HPDE6-E6E7 (cell line): ENCODE measurements around the gene VIPR2.
"Not testable (repeated sequence)": the region's sequence is repeated elsewhere in the genome, so short reads cannot be mapped to it uniquely, and the experiment has no call there.

Source experiments
- DNase-seq: peaks from one replicate; pipeline ENCODE4 v3.0.0; 2011; ENCODE audit warnings: missing footprints; ENCODE audit errors: extremely low spot score

The VIPR2 gene

DNA sequence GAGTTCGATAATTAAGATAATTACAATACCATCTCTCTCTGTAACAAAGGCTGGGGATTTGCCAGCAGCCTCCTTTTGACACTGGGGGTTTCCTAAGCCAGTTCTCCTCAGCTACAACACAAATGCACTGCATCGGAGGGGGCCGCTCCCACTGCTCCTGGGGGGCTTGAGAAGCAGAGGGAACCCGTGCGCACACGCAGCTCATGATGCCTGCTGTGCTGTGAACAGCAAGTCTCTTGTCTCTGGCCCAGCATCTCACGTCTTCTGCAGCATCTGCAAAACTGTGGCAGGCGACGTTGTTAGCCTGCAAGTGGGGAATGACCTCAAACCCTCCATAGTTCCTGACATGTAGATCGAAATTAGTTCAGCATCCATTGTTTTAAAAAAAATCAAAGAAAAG lies 5.5 kb downstream of the VIPR2 start:
- no peak for DNase-seq

DNA sequence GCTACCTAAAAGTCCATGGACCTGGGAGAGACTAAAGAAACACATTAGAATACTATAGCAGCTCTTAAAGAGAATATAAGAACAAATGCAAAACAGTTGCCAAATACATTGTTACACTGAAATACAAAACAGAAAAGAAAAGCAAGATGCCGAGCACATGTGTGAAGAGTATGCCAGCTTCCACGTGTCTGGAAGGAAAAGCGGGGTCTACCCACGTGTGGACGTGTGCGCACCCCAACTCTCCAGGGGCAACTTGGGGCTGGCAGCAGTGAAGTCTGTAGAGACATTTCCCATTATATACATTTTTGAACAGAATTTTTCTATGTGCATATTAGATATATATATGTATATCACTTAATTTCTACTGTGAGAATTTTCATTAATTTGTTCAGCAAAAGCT lies 6.2 kb downstream of the VIPR2 start:
- DNase-seq: no peak

DNA sequence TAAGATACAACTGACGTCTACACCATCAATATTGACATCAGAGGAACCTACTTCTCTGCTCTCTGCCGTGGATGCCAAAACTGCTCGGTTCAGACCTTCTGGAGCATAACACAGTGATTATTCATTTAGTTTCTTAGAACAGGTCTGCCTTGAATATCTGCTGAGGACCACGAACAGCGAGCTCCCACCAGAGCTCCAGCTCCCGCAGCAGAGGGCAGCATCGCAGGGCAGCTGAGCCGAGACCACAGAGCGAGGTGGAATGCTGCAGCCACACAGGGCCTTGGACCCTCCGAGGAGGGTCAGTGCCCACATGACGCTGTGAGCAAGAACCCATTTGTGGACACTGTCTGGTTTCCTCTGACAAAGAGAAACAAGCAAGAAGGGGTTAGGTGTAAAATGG lies 6.8 kb downstream of the VIPR2 start:
- DNase-seq: no peak

DNA sequence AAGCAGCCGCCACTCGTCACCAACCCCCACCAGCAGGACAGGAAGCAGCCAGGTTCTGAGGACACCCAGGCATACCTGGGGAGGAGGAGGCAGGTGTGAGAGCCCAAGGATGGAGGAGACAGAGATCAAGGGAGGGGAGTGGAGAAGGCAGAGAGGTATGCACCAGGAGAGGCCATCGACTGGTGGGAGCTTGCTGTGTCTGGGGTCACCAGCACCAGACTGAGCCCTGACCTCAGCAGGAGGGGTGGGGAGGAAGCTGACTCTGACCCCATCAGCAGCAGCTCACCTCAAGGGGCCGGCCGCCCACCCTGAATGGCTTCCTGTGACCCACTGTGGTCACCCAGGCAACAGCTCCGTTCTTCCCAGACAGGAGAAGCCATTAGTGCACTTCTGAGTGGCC lies 7.8 kb downstream of the VIPR2 start:
- DNase-seq: no peak

DNA sequence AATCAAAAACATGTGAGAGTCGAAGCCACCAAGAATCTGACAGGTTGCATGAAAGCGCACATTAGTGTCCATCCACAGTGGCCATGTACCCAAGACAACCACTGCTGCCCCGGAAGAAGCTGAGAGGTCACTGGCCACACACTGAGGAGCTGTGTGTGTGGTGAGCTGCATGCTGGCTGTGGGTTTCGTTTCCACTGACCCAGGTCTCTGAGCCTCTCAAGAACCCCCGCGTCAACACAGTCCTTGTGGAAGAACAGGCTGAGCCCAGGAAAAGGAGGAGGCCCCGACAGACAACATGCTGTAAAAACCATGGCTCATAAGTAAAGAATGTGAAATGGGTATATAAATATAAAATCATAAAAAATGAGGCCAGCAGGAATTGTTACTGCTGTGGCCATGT lies 8.2 kb downstream of the VIPR2 start:
- DNase-seq: no peak

DNA sequence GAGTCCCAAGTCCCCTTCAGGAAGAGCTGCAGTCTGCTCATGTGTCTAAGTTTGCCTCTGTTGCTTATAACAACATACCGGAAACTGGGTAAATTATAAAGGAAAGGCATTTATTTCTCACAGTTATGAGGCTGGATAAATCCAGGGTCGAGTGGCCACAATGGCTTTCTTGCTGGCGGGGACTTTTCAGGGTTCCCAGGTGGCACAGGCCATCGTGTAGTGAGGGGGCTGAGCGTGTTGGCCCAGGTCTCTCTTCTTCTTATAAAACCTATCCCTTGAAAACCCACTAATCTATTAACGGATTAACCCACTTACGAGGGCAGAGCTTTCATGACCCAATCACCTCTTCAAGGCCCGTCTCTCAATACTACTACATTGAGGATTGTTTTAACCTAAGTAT lies 8.7 kb downstream of the VIPR2 start:
- no peak for DNase-seq

DNA sequence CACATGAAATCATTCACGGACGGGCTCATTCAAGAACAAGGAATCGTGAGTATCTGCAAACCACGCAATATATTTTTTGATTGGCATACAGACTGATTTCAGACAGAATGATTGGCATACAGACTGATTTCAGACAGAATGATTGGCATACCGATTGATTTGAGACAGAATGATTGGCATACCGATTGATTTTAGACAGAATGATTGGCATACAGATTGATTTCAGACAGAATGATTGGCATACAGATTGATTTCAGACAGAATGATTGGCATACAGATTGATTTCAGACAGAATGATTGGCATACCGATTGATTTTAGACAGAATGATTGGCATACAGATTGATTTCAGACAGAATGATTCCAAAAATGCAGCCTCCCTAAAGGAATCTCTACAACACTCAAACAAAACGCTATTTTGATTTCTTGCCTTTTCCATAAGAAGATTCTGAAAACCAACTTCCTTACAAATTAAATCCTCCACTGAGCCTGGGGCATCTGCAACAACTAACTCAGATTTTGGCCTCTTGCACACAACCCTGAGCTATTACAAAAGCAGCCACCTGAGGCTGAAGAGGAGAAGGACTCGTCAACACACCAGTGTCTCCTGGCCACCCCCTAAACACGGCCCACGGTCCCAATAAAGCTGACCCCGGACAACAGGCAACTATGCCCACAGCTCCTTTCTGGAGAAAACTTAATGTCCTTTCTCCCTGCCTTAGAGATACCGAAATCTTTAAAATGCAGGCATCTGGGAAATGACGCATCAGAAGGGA lies 11.8 kb downstream of the VIPR2 start:
- DNase-seq: not testable (repeated sequence)

DNA sequence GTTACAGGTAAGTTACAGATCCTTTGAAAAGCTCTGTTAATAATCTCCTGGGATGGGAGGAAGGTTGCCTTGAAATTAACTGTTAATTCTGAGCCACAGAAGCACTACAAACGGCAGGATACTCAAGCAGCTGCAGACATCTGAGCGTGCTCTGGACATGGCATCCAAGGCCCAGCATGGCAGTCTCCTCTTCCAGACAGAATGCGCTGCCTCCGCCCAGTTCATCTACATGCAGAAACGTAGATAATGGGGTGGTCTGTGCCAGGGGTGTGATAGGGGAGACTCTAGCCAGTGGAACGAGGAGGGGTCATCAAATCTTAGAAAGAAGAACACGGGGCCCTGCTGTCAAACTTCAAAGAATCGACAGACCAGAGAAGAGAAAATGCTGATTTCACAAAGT lies 13.8 kb downstream of the VIPR2 start:
- DNase-seq: no peak

DNA sequence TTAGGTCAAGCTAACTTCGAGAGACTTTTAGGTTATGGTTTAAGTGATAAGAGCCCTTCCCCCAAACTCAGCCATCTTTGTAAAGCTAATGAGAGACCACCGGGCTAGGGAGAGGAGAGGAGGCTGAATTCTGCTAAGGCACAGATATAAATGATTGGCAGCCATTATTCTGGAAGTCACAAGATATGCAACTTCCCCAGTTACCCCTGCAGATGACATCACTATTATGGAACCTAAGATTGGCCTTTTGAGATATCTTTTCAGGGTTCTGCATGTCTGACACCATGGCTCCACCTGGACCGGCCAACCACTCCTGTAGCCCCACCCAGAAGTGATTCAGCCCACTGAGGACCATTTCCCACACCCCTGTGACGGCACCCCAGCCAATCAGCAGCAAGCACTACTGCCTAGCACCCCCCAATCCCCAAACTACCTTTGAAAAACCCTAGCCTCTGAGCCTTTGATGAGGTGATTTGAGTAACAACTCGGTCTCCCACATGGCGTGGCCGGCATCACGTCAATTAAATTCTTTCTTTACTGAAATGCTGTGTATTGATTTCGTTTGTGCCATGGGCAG lies 14.4 kb downstream of the VIPR2 start:
- DNase-seq: no peak

DNA sequence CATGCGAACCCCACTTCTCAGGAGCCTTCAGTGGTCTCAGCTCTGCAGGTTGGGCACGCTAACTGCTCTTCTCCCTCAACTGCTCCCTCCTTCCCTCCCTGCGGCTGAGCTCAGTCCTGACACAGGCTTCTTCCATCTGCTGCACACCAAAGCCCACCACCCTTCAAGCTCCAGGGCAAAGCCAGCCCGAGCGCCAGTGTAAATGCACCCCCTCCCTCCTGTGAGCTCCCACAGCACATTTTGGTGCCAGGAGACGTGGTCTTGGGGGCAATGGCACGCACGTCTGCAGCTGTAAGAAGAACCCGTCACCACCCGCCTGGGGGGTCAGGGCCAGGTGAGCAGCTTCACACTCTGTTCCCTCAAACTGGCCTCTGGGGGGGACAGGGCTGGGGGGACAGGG lies 15.9 kb downstream of the VIPR2 start:
- no peak for DNase-seq

DNA sequence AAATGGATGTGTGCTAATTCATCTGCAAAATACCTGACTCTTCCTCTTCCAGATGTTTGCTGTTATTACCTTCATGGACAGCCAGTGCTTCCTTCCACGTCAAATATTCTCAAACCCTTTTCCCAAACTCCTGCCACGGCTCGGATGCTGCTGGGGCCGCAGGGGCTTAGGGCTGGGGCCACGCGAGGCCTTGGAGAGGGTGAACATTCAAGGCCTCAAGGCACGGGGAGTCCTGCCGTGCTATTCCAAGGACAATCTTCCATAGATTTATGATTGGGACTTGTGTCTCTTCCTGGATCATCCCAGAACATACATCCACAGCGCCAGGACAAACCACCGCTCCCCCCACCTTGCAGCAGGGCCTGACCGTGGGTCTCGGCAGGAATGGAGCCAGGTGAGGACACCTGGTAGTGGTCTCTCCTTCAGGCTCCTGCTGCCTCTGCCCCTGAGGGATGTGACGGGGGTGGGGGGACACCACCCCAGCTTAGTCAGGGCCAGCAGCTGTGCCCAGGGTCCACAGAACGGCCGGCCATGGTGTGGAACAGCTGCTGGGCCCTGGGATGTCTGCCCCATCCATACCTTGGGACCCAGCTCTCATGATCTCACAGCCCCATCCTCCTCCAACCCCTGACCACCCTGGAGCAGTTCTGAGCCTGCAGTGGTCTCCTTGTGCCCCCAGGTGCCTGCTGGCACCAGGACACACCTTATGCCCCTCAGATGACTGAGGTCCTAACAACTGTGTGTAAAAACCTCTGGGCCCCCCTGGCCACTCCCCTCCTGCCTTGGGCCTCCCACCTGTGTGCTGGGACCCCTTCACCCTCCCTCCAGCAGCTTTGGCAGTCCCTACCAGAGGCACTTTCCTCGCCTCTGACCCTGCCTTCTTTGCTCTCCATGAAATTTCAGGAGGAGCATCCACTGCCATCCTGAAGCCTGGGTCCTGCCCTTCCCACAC lies 16.7 kb downstream of the VIPR2 start:
- no peak for DNase-seq

DNA sequence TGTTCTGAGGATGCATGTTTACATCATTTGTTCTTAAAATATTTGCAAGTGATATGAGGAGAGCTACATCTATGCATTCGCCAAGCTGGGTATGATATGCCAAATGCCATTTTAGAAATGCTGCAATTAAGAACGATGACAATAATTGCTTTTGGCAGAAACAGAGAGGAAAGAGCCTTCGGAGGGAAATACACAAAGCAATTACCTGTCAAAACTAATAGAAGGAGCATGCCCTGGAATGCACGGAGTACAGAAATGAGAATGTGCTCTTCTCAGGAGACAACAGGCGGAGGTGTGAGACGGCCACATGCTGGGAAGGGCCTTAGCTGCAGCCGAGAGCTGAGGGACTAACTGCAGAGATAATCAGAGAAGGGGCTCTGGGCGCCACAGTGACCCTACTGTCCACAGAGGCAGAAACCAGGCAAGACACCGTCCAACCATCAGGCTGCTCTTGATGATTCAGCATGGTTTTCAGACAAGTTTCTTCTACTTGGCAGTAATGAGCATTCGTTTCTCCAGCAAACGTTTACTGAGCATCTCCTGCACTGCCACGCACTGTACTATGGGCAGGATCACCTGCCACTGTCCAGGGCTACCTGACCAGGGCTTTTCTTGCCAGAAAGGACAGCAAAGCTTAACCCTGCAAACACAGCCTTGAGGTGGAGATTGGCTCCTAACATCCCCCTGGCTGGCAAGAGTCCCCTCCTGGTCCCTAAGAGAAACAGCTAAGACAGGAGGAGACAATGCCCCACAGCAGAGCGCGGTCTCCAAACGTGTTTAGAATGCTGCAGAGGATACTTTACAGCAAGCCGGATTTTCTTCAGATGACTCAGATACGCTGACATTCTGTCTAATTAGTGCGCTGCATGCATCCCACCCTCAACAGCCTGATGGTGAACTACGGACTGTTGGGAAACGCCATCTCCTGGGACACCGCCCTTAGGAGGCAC lies 18.1 kb downstream of the VIPR2 start:
- DNase-seq: no peak

DNA sequence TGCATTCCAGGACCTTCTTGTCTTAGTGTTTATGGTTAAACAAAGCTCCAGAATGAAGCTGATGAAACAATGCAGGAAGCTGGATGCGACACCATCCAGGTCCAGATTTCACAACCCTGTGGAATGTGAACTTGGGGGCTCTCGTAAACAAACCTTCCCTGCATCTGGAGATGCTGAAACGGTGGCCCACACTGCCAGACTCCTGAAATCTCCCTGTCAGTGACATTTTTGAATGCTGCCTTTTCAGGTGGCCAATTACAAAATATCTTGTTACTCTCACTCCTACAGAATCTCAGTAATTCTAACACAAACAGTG lies 18.8 kb downstream of the VIPR2 start:
- no peak for DNase-seq

DNA sequence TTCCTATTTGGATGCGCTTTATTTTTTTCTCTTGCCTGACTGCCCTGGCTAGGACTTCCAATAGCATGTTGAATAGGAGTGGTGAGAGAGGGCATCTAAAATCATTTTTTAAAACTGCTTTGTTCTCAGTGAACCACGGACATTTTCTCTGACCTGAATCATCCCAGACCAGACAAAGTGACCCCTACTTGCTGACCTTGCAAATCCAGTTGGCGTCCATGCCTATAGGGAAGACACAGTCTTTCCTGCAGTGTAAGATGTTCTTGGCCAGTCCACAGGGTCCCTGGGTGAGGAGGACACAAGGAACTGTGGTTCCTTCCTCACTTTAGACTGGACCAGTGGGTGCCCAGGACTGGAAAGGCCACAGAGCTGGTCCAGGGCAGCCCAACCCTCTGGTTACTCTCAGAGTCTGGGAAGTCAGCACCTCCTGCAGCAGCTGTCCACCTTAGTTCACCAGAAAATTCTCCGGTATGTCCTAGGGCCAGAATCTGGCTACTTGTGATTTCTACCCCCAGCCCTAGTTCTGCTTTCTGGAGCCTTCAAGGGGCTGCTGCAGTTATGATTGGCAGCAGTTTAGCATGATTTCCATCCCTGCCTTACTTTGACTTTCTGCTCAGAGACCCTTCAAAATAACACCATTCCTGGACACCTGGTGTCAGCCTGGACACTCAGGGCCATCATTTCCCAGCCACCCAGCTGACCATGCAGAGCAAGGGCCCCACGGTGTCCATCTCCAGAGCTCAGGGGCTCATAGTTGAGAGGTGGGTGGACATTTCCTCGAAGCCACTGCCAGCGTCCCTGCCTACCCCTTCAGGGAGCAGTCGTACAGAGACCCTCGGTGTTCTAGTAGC lies 19.3 kb downstream of the VIPR2 start:
- DNase-seq: no peak

DNA sequence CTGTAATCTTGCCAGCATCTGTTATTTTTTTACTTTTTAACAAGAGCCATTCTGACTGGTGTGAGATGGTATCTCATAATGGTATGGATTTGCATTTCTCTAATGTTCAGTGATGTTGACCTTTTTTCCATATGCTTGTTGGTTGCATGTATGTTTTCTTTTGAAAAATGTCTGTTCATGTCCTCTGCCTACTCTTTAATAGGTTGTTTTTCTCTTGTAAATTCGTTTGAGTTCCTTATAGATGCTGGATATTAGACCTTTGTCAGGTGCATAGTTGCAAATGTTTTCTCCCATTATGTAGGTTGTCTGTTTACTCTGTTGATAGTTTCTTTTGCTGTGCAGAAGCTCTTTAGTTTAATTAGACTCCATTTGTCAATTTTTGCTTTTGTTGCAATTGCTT lies 20.9 kb downstream of the VIPR2 start:
- DNase-seq: not testable (repeated sequence)

DNA sequence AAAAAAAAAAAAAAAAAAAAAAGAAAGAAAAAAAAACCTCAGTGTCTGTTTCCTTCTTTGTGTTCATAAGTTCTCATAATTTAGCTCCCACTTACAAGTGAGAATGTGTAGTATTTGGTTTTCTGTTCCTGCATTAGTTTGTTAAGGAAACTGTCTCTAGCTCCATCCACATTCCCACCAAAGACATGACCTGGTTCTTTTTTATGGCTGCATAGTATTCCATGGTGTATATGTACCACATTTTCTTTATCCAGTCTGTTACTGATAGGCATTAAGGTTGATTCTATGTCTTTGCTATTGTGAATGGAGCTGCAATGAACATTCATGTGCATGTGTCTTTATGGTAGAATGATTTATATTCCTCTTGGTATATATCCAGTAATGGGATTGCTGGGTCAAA lies 21.4 kb downstream of the VIPR2 start:
- DNase-seq: not testable (repeated sequence)

DNA sequence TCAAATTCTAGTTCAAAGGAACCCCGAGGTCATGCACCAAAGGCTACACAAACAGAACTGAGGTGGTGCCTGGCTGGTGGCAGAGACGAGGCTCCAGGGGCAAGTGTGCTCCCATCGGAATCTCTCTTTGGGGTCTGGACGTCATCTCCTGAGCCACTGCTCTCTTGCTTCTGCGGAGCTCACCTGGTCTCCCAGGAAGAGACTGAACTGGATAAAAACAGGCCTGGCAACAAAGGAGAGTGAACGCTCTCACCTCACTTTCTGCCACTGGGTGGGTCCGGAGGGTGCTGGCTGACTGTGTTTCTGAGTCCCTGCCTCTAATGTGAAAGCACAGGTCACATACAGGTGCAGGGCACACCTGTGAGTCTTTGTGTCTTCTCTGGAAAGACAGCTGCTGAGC lies 22.4 kb downstream of the VIPR2 start:
- no peak for DNase-seq

DNA sequence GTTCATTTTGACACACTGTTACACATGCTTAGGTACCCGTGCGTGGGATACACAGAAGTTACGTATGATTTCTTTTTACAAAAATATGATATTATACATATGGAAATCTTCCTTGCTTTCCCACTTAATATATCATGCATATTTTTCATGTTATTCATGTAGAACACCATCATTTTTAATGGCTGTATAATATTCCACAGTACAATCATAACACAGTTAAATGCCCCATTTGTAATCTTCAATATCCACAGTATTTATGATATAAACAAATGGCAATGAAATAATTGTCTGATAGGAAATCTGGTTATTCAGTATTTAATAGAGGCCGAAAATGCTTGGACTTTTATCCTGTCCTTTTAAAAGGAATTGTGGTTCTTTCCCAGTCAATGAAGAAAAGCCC lies 23.2 kb downstream of the VIPR2 start:
- DNase-seq: no peak

DNA sequence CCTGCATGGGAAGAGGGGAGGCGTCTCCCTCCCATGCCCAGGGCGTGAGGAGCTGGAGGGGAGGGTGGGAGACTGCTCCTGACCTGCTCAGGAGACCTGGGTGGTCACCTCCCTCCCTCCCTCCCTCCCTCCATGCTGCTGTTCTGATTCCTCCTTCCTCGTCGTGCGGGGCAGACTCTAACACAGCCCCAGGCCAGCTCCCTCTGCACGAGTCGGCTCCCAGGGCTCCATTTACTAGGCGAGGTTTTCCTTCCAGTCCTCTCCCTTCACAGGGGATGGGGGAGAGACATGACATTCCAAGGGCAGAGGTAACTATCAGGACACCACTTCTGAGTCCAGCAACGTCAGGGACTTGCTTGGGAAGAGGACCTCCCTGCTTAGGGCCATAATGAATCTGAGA lies 23.6 kb downstream of the VIPR2 start:
- no peak for DNase-seq

DNA sequence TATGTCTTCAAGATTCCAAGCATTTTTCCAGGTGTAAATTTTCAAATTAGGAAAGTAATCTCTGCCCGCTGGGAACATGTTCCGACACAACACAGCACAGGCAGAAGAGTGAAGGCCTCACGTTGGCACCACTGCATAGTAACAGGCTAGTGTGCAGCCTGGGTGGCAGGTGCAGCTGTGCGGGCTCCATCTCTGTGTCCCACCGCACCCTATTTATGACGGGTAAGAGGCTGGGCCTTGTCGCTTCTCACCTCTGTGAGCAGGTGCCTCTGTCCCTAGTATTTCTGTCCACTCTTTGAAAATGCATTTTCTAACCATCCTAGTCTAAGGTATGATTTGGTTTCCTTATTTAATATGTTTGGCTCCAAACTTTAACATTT lies 24.1 kb downstream of the VIPR2 start:
- DNase-seq: no peak
